Caco-2 (cell line): ENCODE data around the gene HK2. TPM values are rescaled to one million over a fixed set of nuclear protein-coding genes. Genes with fewer than 3 reads are reported as not detected.
A peak's percentile ranks its signal among the peaks of the same experiment; 100 is the strongest.

Source experiments
- BruUV-seq: library from RNA; stranded (reverse); fragments of 400-500 nt; replicated peaks from 2 replicates; lab custom pipeline; 2021; lab: Mats Ljungman, UMichigan
- CTCF ChIA-PET: fragments of 300-600 bp; sonication (Branson Sonifier 250); formaldehyde crosslinking; loops from one replicate; lab custom pipeline; 2022; ENCODE audit warnings: antibody characterized with exemption; lab: Charles Lee
- POLR2A ChIA-PET: fragments of 300-600 bp; sonication (Branson Sonifier 250); formaldehyde crosslinking; loops from one replicate; lab custom pipeline; 2022; ENCODE audit warnings: antibody characterized with exemption; lab: Charles Lee
- DNase-seq, 2 experiments: peaks; one replicate each; pipeline versions ENCODE4 v3.0.0 to v3.0.0-alpha.2; 2020 to 2022
- H3K27me3 ChIP-seq: replicated peaks from 2 replicates; pipeline ENCODE4 v1.6.0; 2011; ENCODE audit warnings: low read length; ENCODE audit not compliant: control insufficient read depth, insufficient read depth
- H3K36me3 ChIP-seq: 2 replicates; pipeline ENCODE4 v1.5.1; 2011; ENCODE audit warnings: low read length; ENCODE audit not compliant: control insufficient read depth, insufficient read depth
- H3K4me1 ChIP-seq: fragments of 250-450 bp; sonication (Bioruptor Pico); 2 replicates; pipeline ENCODE4 v1.5.1; 2020; ENCODE audit warnings: mild to moderate bottlenecking
- H3K4me3 ChIP-seq: 2 replicates; pipeline ENCODE4 v1.5.1; 2011; ENCODE audit warnings: low read depth, mild to moderate bottlenecking, control low read depth, low read length
- H3K9me3 ChIP-seq: fragments of 250-450 bp; sonication (Bioruptor Pico); 2 replicates; pipeline ENCODE4 v1.5.1; 2020; ENCODE audit warnings: mild to moderate bottlenecking, moderate library complexity
- H3K27ac Mint-ChIP-seq: one replicate; pipeline ENCODE4 v1.8.0; 2022; ENCODE audit warnings: mixed read lengths; ENCODE audit not compliant: unreplicated experiment
- H3K27me3 Mint-ChIP-seq: one replicate; pipeline ENCODE4 v1.8.0; 2022; ENCODE audit warnings: mixed read lengths; ENCODE audit not compliant: insufficient read depth, unreplicated experiment
- H3K36me3 Mint-ChIP-seq: one replicate; pipeline ENCODE4 v1.8.0; 2022; ENCODE audit warnings: mild to moderate bottlenecking, mixed read lengths; ENCODE audit not compliant: insufficient read depth, unreplicated experiment
- H3K4me1 Mint-ChIP-seq: one replicate; pipeline ENCODE4 v1.8.0; 2022; ENCODE audit warnings: low read depth, mixed read lengths; ENCODE audit not compliant: unreplicated experiment
- H3K4me3 Mint-ChIP-seq: one replicate; pipeline ENCODE4 v1.8.0; 2022; ENCODE audit warnings: mild to moderate bottlenecking, moderate library complexity, mixed read lengths; ENCODE audit not compliant: unreplicated experiment
- H3K9me3 Mint-ChIP-seq: one replicate; pipeline ENCODE4 v1.8.0; 2022; ENCODE audit warnings: mixed read lengths; ENCODE audit not compliant: unreplicated experiment
- intact Hi-C: fragments of 100-400 bp; cut with micrococcal nuclease; formaldehyde crosslinking; loops from one replicate; pipeline ENCODE4 v1.10.0; 2022; ENCODE audit not compliant: unreplicated experiment
- total RNA-seq: library from RNA; stranded (reverse); gene quantifications from 2 replicates; pipeline ENCODE4 v1.2.3, GENCODE V29; 2022
- TF ChIP-seq, protein P1 (sequence below), 2 experiments: fragments of 200-600 bp in 1 of 2; IDR thresholded peaks; 1 replicate in 1 of 2; 2 replicates in 1 of 2; pipeline versions ENCODE4 v1.5.1 to v1.8.0; 2011 to 2022; ENCODE audit warnings: antibody characterized with exemption in 1 of 2, control low read depth in 1 of 2, inconsistent platforms in 1 of 2, low read depth in 1 of 2, low read length in 1 of 2, mild to moderate bottlenecking in 1 of 2, moderate library complexity in 1 of 2; ENCODE audit not compliant: insufficient read depth in 1 of 2, severe bottlenecking in 1 of 2, unreplicated experiment in 1 of 2

Gene HK2
- total RNA-seq, 1 experiment from 2014 or later = 19.9 TPM

GRCh38 chr2:74908748-74909444 is 75.0 kb downstream of the HK2 start:
- H3K36me3 Mint-ChIP-seq = no peaks in the 10 kb centered on the region
- peak; percentile 24 to 44 for DNase-seq
- ChIA-PET POLR2A (no interaction called here), CTCF (interaction anchor here (0.7 kb wide), 1 partner anchor 144 kb away, joined by 3 read pairs; no protein-coding TSS in a partner anchor)
- peaks cover 4% of the 10 kb centered on the region for H3K27me3 Mint-ChIP-seq
- intact Hi-C loops = no loop called here
- no peaks in the 10 kb centered on the region for H3K9me3 Mint-ChIP-seq
- TF ChIP-seq, protein P1, sequence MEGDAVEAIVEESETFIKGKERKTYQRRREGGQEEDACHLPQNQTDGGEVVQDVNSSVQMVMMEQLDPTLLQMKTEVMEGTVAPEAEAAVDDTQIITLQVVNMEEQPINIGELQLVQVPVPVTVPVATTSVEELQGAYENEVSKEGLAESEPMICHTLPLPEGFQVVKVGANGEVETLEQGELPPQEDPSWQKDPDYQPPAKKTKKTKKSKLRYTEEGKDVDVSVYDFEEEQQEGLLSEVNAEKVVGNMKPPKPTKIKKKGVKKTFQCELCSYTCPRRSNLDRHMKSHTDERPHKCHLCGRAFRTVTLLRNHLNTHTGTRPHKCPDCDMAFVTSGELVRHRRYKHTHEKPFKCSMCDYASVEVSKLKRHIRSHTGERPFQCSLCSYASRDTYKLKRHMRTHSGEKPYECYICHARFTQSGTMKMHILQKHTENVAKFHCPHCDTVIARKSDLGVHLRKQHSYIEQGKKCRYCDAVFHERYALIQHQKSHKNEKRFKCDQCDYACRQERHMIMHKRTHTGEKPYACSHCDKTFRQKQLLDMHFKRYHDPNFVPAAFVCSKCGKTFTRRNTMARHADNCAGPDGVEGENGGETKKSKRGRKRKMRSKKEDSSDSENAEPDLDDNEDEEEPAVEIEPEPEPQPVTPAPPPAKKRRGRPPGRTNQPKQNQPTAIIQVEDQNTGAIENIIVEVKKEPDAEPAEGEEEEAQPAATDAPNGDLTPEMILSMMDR (IDR thresholded peaks at IDR 0.05; ENCODE audit: insufficient read depth in 1 of 2, low read depth in 1 of 2, low read length in 1 of 2, severe bottlenecking in 1 of 2, unreplicated experiment in 1 of 2) = no peak
- BruUV-seq = no TSS peak
- no peaks in the 10 kb centered on the region for H3K9me3 ChIP-seq
- no peak overlapping the region for H3K4me3 ChIP-seq
- H3K4me1 ChIP-seq = no peaks in the 10 kb centered on the region
- no peaks in the 10 kb centered on the region for H3K27me3 ChIP-seq
- H3K27ac Mint-ChIP-seq = no peak overlapping the region
- H3K4me1 Mint-ChIP-seq = peaks cover 7% of the 10 kb centered on the region
- H3K36me3 ChIP-seq = no peaks in the 10 kb centered on the region
- peak overlapping the region; percentile 40 for H3K4me3 Mint-ChIP-seq

DNA sequence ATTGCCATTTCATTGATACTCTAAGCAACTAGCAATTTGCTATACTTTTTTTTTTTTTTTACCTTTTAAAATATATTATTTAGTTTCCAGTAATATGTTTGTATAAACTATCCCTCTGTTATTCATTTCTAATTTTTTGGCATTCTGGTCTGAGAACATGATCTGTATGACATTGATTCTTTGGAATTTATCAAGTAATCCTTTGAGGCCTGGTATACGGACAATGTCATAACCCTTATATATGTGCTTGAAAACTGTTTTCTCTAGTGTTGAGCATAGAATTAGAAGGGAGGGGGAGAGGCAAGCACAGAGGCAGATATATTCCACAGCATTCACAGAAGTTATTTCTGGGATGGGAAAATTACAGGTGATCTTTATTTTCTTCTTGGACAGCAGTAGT is 76.3 kb downstream of the HK2 start:
- Histone ChIP-seq H3K36me3 (no peaks in the 10 kb centered on the region), H3K4me3 (no peak overlapping the region), H3K27me3 (no peaks in the 10 kb centered on the region), H3K4me1 (no peaks in the 10 kb centered on the region), H3K9me3 (no peaks in the 10 kb centered on the region)
- ChIA-PET POLR2A (no interaction called here), CTCF (no interaction called here)
- Mint-ChIP-seq H3K4me3 (no peak overlapping the region), H3K9me3 (no peaks in the 10 kb centered on the region), H3K27ac (no peak overlapping the region), H3K27me3 (peaks cover 4% of the 10 kb centered on the region), H3K4me1 (peaks cover 7% of the 10 kb centered on the region), H3K36me3 (no peaks in the 10 kb centered on the region)
- DNase-seq = no peak
- BruUV-seq = no TSS peak
- TF ChIP-seq, protein P1 (IDR thresholded peaks at IDR 0.05; ENCODE audit: insufficient read depth in 1 of 2, low read depth in 1 of 2, low read length in 1 of 2, severe bottlenecking in 1 of 2, unreplicated experiment in 1 of 2) = no peak
- intact Hi-C loops = no loop called here

- intact Hi-C loops = no loop called here
- no peak overlapping the region for H3K4me3 Mint-ChIP-seq
Measured at GRCh38 chr2:74911061-74911460, 77.1 kb downstream of the HK2 start.

More at GRCh38 chr2:74911061-74911460, 77.1 kb downstream of the HK2 start:
- H3K27me3 Mint-ChIP-seq = peaks cover 4% of the 10 kb centered on the region
- ChIA-PET CTCF (no interaction called here), POLR2A (no interaction called here)
- H3K4me1 Mint-ChIP-seq = peaks cover 9% of the 10 kb centered on the region
- no peak overlapping the region for H3K27ac Mint-ChIP-seq
- H3K9me3 Mint-ChIP-seq = no peaks in the 10 kb centered on the region
- TF ChIP-seq, protein P1 (IDR thresholded peaks at IDR 0.05; ENCODE audit: insufficient read depth in 1 of 2, low read depth in 1 of 2, low read length in 1 of 2, severe bottlenecking in 1 of 2, unreplicated experiment in 1 of 2) = no peak
- Histone ChIP-seq H3K36me3 (no peaks in the 10 kb centered on the region), H3K9me3 (no peaks in the 10 kb centered on the region), H3K27me3 (no peaks in the 10 kb centered on the region), H3K4me3 (no peak overlapping the region), H3K4me1 (no peaks in the 10 kb centered on the region)
- DNase-seq = no peak
- no peaks in the 10 kb centered on the region for H3K36me3 Mint-ChIP-seq
- no TSS peak for BruUV-seq
